D721Med (cell line): ENCODE results near the gene NUMB.

Source experiments
- DNase-seq: peaks from one replicate; pipeline ENCODE4 v3.0.0; 2011; ENCODE audit warnings: low spot score; ENCODE audit not compliant: insufficient read length
- FAIRE-seq: peaks from 2 replicates; lab custom pipeline; 2011; peaks lifted over from hg19 to GRCh38; lab: Jason Lieb, UNC
- CTCF ChIP-seq: IDR thresholded peaks from 2 replicates; pipeline ENCODE4 v1.5.1; 2012; ENCODE audit warnings: mild to moderate bottlenecking, control low read depth; ENCODE audit not compliant: insufficient read depth; ENCODE audit errors: missing control alignments

Gene NUMB

GRCh38 chr14:73289729-73290128 lies 168.6 kb downstream of the NUMB start:
- no peak for FAIRE-seq
- TF ChIP-seq CTCF = no peak
- DNase-seq = no peak

- no peak for FAIRE-seq
- no peak for TF ChIP-seq CTCF
These were observed 169.0 kb downstream of the NUMB start for GRCh38 chr14:73289308-73289707.

GRCh38 chr14:73287071-73287470 lies 171.3 kb downstream of the NUMB start:
- TF ChIP-seq CTCF = no peak
- DNase-seq (no peak), FAIRE-seq (no peak)

More at GRCh38 chr14:73289308-73289707, 169.0 kb downstream of the NUMB start:
- no peak for DNase-seq

GRCh38 chr14:73286598-73286997 lies 171.7 kb downstream of the NUMB start:
- no peak for FAIRE-seq
- no peak for DNase-seq
- no peak for TF ChIP-seq CTCF

GRCh38 chr14:73285979-73286378 lies 172.4 kb downstream of the NUMB start:
- no peak for TF ChIP-seq CTCF
- no peak for FAIRE-seq
- no peak for DNase-seq

- FAIRE-seq = no peak
- DNase-seq = no peak
- peak; percentile 40 for TF ChIP-seq CTCF
These were observed 174.6 kb downstream of the NUMB start for GRCh38 chr14:73283608-73284379.

- TF ChIP-seq CTCF = no peak
- no peak for FAIRE-seq
- no peak for DNase-seq
These were observed 177.4 kb downstream of the NUMB start for GRCh38 chr14:73280903-73281302.
